Heart left ventricle (tissue), 13 donors: ENCODE measurements around the gene PFKFB2.

ENCODE experiments used
- CTCF ChIP-seq, 12 donors: fragments of 200-600 bp; sonication (generic) in 4 of 12; IDR thresholded peaks; one replicate each; pipeline versions ENCODE4 v1.5.0 to v1.8.0; 2018 to 2022; ENCODE audit warnings: antibody characterized with exemption in 12 of 12, mild to moderate bottlenecking in 5 of 12
- POLR2A ChIP-seq, 2 donors: fragments of 450-650 bp; IDR thresholded peaks; one replicate each; pipeline ENCODE4 v1.6.1; 2017; ENCODE audit warnings: antibody characterized with exemption in 2 of 2, mild to moderate bottlenecking in 2 of 2, moderate library complexity in 2 of 2
- donor health status: ischemic (EF 13 %, LVEDD 7.1; RV severe dilation, severe dysfunction).
- donor health status: DM: no; HTN: yes; CAD: no.
- donor health status: DM: no; HTN: no; CAD: no.
- donor health status: ischemic (EF 25% LVEDD 6.9; RV normal size, moderate dysfunction).
- donor health status: ischemic (EF 25% LVEDD 5.7; RV mildly dilated, moderate dysfunction).
- donor health status: ischemic (EF 35%, LVEDD 5.7; RV mildly dilated, moderate dysfunction).
- donor health status: nonischemic (EF 11% LVEDD 7.7; RV severe dilation, severe dysfunction).
- donor health status: DM: yes; HTN: yes; CAD: no.
- donor health status: PGD.
- donor health status: ischemic (EF 29% LVEDD 5.4; RV normal size, mild dysfunction).
- donor health status: nonischemic (EF 23%, LVEDD 6.1; RV moderate dilation, normal function).

GRCh38 chr1:207021139-207021861 is 31.8 kb upstream of the PFKFB2 start:
- TF ChIP-seq CTCF (IDR thresholded peaks at IDR 0.05) (no peak), POLR2A (IDR thresholded peaks at IDR 0.05) (no peak)
